IgD-negative memory B cell (primary cell): ENCODE data around the gene CMIP. TPM values are rescaled to one million over a fixed set of nuclear protein-coding genes. Genes with fewer than 3 reads are reported as not detected.

Source experiments
- H3K27ac Mint-ChIP-seq, 3 donors: one replicate each; pipeline ENCODE4 v1.8.0; 2020 to 2022; ENCODE audit warnings: mild to moderate bottlenecking in 3 of 3, mixed read lengths in 3 of 3, moderate library complexity in 1 of 3
- H3K27me3 Mint-ChIP-seq: one replicate; pipeline ENCODE4 v1.8.0; 2021; ENCODE audit warnings: mixed read lengths
- H3K36me3 Mint-ChIP-seq: one replicate; pipeline ENCODE4 v1.8.0; 2020; ENCODE audit warnings: mild to moderate bottlenecking, mixed read lengths
- H3K4me1 Mint-ChIP-seq, 3 donors: one replicate each; pipeline ENCODE4 v1.8.0; 2020 to 2022; ENCODE audit warnings: mixed read lengths in 3 of 3, mild to moderate bottlenecking in 1 of 3
- H3K4me3 Mint-ChIP-seq, 4 donors: one replicate each; pipeline ENCODE4 v1.8.0; 2020 to 2022; ENCODE audit warnings: mild to moderate bottlenecking in 4 of 4, mixed read lengths in 4 of 4, moderate library complexity in 3 of 4
- H3K9me3 Mint-ChIP-seq, 3 donors: one replicate each; pipeline ENCODE4 v1.8.0; 2020 to 2021; ENCODE audit warnings: mixed read lengths in 3 of 3, mild to moderate bottlenecking in 1 of 3
- polyA plus RNA-seq: library from polyadenylated mRNA; unstranded; fragments of 300-500 nt; fragmentation: Illumina TruSeq; gene quantifications from one replicate; pipeline ENCODE4 v1.2.3, GENCODE V29; 2021

The CMIP gene
- polyA plus RNA-seq, 1 donor from 2014 or later = 1.4 TPM

DNA sequence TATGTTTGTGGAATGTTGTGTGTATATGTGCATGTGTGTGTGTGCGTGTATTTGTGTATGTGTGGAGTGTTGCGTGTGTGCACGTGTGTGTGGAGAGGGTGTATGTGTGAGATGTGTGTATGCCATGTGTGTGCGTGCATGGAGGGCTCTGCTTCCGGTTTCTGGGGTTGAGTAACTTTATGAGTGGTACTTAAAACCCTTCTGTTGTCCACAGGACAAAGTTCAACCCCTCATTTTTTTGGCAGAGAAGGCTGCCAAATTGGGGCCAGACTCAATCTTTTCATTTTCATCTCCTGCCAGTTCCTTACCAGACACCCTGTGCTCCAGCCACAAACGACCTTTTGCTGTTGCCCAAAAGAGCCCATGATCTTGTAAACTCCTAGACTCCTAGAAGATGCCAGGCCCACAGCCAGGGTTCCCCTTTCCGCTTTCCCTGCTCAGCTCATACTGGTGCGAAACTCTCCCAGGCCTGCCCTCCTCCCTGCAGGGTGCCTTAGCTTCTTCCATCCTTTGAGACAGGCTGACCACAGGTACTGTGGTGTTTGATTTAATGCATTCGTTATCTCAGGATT lies 100.2 kb downstream of the CMIP start:
- Mint-ChIP-seq H3K27ac (peak overlapping the region in 1 of 3 donors; percentile 73), H3K4me1 (peaks cover 19 to 33% (median 33%) of the 10 kb centered on the region in 3 donors), H3K9me3 (no peaks in the 10 kb centered on the region), H3K4me3 (peak overlapping the region in 1 of 4 donors; percentile 83), H3K27me3 (no peaks in the 10 kb centered on the region), H3K36me3 (peaks cover 2% of the 10 kb centered on the region)

GRCh38 chr16:81545470-81546250 lies 101.1 kb downstream of the CMIP start:
- no peaks in the 10 kb centered on the region for H3K9me3 Mint-ChIP-seq
- no peak overlapping the region for H3K4me3 Mint-ChIP-seq
- H3K27me3 Mint-ChIP-seq = no peaks in the 10 kb centered on the region
- H3K36me3 Mint-ChIP-seq = peaks cover 4% of the 10 kb centered on the region
- no peak overlapping the region for H3K27ac Mint-ChIP-seq
- H3K4me1 Mint-ChIP-seq = peaks cover 19 to 33% (median 33%) of the 10 kb centered on the region in 3 donors

DNA sequence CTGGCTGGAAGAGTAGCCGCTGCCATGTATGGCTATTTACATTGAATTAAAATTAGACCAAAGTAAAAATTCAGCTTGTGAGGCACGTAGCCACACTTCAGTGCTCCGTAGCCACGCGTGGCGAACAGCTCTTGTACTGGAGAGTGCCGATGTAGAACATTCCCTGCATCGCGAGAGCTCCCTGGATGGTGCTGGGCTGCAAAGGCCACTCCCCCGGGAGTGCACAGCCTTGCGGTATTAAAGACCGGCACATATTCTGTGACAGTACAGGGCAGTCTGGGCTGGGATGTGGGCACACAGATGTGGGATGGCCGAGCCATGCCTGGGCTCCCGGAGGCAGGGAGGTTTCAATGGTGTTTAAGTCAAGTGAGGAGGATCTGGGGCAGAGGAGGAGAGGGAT lies 102.2 kb downstream of the CMIP start:
- peaks cover 4% of the 10 kb centered on the region for H3K36me3 Mint-ChIP-seq
- no peak overlapping the region for H3K4me3 Mint-ChIP-seq
- H3K27ac Mint-ChIP-seq = peak overlapping the region in 1 of 3 donors; percentile 47
- no peaks in the 10 kb centered on the region for H3K27me3 Mint-ChIP-seq
- H3K9me3 Mint-ChIP-seq = no peaks in the 10 kb centered on the region
- peaks cover 19 to 37% (median 31%) of the 10 kb centered on the region in 3 donors for H3K4me1 Mint-ChIP-seq

- no peaks in the 10 kb centered on the region for H3K9me3 Mint-ChIP-seq
- H3K27ac Mint-ChIP-seq = peak overlapping the region in 1 of 3 donors; percentile 47
Measured at GRCh38 chr16:81547194-81547938, 102.8 kb downstream of the CMIP start.

DNA sequence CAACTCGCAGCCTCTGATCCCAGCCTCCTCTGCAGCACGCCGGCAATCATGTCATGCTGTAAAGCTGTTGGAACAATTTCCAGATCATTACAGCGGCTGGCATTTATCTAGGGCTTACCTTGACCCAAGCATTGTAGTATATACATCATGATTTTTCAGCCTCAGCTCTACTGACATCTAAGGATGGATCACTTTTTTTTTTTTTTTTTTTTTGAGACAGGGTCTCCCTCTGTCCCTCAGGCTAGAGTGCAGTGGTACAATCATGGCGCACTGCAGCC lies 103.3 kb downstream of the CMIP start:
- Mint-ChIP-seq H3K36me3 (peaks cover 5% of the 10 kb centered on the region), H3K27ac (no peak overlapping the region), H3K4me1 (peaks cover 13 to 39% (median 35%) of the 10 kb centered on the region in 3 donors), H3K4me3 (no peak overlapping the region), H3K27me3 (no peaks in the 10 kb centered on the region), H3K9me3 (no peaks in the 10 kb centered on the region)

More at GRCh38 chr16:81547194-81547938, 102.8 kb downstream of the CMIP start:
- H3K36me3 Mint-ChIP-seq = peaks cover 4% of the 10 kb centered on the region
- H3K4me1 Mint-ChIP-seq = peaks cover 16 to 36% (median 32%) of the 10 kb centered on the region in 3 donors
- H3K27me3 Mint-ChIP-seq = no peaks in the 10 kb centered on the region
- no peak overlapping the region for H3K4me3 Mint-ChIP-seq

DNA sequence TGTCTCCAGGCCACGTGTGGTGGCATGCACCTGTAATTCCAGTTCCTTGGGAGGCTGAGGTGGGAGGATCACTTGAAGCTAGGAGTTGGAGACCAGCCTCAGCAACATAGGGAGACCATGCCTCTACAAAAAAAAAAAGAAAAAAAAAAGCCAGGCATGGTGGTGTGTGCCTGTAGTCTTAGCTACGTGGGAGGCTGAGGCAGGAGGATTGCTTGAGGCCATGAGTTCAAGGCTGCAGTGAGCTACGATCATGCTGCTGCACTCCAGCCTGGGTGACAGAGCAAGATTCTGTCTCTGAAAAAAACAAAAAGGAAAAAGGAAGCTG lies 103.9 kb downstream of the CMIP start:
- Mint-ChIP-seq H3K4me3 (no peak overlapping the region), H3K27me3 (no peaks in the 10 kb centered on the region), H3K9me3 (no peaks in the 10 kb centered on the region), H3K27ac (no peak overlapping the region), H3K4me1 (peaks cover 13 to 39% (median 31%) of the 10 kb centered on the region in 3 donors), H3K36me3 (peaks cover 5% of the 10 kb centered on the region)

GRCh38 chr16:81548876-81549546 lies 104.4 kb downstream of the CMIP start:
- Mint-ChIP-seq H3K4me3 (no peak overlapping the region), H3K4me1 (peaks cover 9 to 35% (median 28%) of the 10 kb centered on the region in 3 donors), H3K36me3 (peaks cover 5% of the 10 kb centered on the region), H3K27ac (peak overlapping the region in 1 of 3 donors; percentile 76), H3K9me3 (no peaks in the 10 kb centered on the region), H3K27me3 (no peaks in the 10 kb centered on the region)

GRCh38 chr16:81549547-81550431 lies 105.2 kb downstream of the CMIP start:
- peak overlapping the region in 1 of 4 donors; percentile 60 for H3K4me3 Mint-ChIP-seq
- H3K9me3 Mint-ChIP-seq = no peaks in the 10 kb centered on the region
- H3K36me3 Mint-ChIP-seq = peaks cover 5% of the 10 kb centered on the region
- peak overlapping the region in 1 of 3 donors; percentile 76 for H3K27ac Mint-ChIP-seq
- no peaks in the 10 kb centered on the region for H3K27me3 Mint-ChIP-seq
- peaks cover 10 to 29% (median 26%) of the 10 kb centered on the region in 3 donors for H3K4me1 Mint-ChIP-seq

- Mint-ChIP-seq H3K4me3 (no peak overlapping the region), H3K9me3 (no peaks in the 10 kb centered on the region), H3K4me1 (peaks cover 10 to 24% (median 22%) of the 10 kb centered on the region in 3 donors), H3K27ac (no peak overlapping the region), H3K27me3 (no peaks in the 10 kb centered on the region), H3K36me3 (peaks cover 5% of the 10 kb centered on the region)
Measured at GRCh38 chr16:81550432-81550808, 105.8 kb downstream of the CMIP start.

GRCh38 chr16:81551151-81551808 lies 106.7 kb downstream of the CMIP start:
- Mint-ChIP-seq H3K4me1 (peaks cover 10 to 22% (median 18%) of the 10 kb centered on the region in 3 donors), H3K36me3 (peaks cover 5% of the 10 kb centered on the region), H3K4me3 (peak overlapping the region in 1 of 4 donors; percentile 41), H3K9me3 (no peaks in the 10 kb centered on the region), H3K27me3 (no peaks in the 10 kb centered on the region), H3K27ac (peak overlapping the region in 1 of 3 donors; percentile 92)

DNA sequence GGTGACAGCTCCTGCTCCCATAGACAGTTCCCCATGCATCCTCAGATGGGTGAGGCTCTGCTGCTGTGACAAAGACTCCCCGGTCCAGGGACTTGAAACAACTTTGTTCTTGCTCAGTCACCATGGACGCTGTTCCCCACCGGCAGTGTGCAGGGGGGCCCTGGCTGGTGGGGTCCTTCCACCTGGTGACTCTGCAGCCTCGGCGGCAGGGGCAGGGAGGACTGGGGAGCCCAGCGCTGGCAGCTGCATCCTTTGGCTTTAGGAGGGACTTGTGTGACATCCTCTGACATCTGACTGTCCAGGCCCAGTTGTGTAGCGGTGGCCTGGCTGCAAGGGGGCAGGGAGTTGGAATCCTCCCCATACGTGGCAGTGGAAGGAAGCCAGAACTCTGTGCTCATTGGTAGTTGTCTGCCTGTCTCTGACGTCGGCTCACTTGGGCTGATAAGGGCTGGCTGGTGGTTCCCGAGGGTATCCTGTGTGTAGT lies 107.3 kb downstream of the CMIP start:
- no peaks in the 10 kb centered on the region for H3K27me3 Mint-ChIP-seq
- peaks cover 9 to 24% (median 14%) of the 10 kb centered on the region in 3 donors for H3K4me1 Mint-ChIP-seq
- peak overlapping the region in 1 of 4 donors; percentile 41 for H3K4me3 Mint-ChIP-seq
- H3K27ac Mint-ChIP-seq = peak overlapping the region in 1 of 3 donors; percentile 90
- H3K36me3 Mint-ChIP-seq = peaks cover 5% of the 10 kb centered on the region
- H3K9me3 Mint-ChIP-seq = no peaks in the 10 kb centered on the region

GRCh38 chr16:81552743-81553079 lies 108.1 kb downstream of the CMIP start:
- Mint-ChIP-seq H3K4me1 (peaks cover 6 to 24% (median 12%) of the 10 kb centered on the region in 3 donors), H3K27me3 (no peaks in the 10 kb centered on the region), H3K27ac (peak overlapping the region in 1 of 3 donors; percentile 90), H3K9me3 (no peaks in the 10 kb centered on the region), H3K36me3 (peaks cover 3% of the 10 kb centered on the region), H3K4me3 (no peak overlapping the region)

- Mint-ChIP-seq H3K4me1 (peaks cover 6 to 28% (median 16%) of the 10 kb centered on the region in 3 donors), H3K9me3 (no peaks in the 10 kb centered on the region), H3K36me3 (peaks cover 3% of the 10 kb centered on the region), H3K4me3 (no peak overlapping the region), H3K27me3 (no peaks in the 10 kb centered on the region), H3K27ac (peak overlapping the region in 1 of 3 donors; percentile 86)
Measured at GRCh38 chr16:81553080-81553813, 108.6 kb downstream of the CMIP start.
